Measurements from ENCODE around the gene TMEM45B.

DNA sequence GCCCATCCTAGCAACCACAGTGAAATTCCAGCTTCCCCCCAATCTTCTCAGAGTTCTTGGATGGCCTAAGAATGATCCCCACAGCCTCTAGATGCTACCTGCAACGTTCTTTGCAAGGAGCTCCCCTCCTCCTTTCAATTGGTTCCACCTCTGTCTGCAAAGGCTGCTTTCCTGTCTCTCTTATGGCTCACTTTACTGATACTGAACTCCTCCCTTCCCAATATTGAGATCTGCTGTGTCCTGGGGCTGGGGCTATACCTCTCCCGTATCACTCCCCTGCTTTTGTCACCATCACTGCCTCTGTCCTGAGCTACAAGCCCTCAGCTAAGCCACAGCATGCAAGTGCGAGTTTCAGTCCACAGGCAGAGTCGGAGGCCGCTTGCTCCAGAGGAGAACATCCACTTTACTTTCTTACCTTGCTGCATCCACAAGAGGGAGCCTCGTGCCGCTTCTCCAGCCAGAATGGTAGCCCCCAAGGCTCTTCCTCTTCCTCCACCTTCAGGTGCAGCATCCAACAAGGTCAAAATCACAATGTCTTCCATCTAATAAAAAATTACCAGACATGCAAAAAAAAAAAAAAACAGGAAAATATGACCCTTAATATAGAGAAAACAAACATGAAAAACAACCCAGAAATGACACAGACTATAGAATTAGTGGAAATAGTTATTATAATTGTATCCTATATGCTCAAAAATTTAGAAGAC, 48.6 kb upstream of the TMEM45B start:
- TF ChIP-seq, protein P1, sequence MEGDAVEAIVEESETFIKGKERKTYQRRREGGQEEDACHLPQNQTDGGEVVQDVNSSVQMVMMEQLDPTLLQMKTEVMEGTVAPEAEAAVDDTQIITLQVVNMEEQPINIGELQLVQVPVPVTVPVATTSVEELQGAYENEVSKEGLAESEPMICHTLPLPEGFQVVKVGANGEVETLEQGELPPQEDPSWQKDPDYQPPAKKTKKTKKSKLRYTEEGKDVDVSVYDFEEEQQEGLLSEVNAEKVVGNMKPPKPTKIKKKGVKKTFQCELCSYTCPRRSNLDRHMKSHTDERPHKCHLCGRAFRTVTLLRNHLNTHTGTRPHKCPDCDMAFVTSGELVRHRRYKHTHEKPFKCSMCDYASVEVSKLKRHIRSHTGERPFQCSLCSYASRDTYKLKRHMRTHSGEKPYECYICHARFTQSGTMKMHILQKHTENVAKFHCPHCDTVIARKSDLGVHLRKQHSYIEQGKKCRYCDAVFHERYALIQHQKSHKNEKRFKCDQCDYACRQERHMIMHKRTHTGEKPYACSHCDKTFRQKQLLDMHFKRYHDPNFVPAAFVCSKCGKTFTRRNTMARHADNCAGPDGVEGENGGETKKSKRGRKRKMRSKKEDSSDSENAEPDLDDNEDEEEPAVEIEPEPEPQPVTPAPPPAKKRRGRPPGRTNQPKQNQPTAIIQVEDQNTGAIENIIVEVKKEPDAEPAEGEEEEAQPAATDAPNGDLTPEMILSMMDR (IDR thresholded peaks at IDR 0.05) = peak in 4 of 6 experiments; percentile 17 to 51 (median 25)
- TF ChIP-seq POLR2A (IDR thresholded peaks at IDR 0.05) = no peak

Data from esophagus squamous epithelium (tissue), 4 donors.